NCI-H774 (cell line): ENCODE measurements around the gene ABCC10.
"Not testable (repeated sequence)": the region's sequence is repeated elsewhere in the genome, so short reads cannot be mapped to it uniquely, and the experiment has no call there.

Source experiments
- DNase-seq: peaks from one replicate; lab custom pipeline; 2025; lab: John Stamatoyannopoulos, UW

The ABCC10 gene

GRCh38 chr6:43427406-43428111 lies at the start of gene ABCC10:
ABCC10 (plus strand) TSS chr6:43427541; CDS start chr6:43427979, 438 bp downstream.
- peak; percentile 94 for DNase-seq

- DNase-seq = no peak
Measured at GRCh38 chr6:43377710-43378229, 49.6 kb upstream of the ABCC10 start.

GRCh38 chr6:43378631-43379030 lies 48.7 kb upstream of the ABCC10 start:
- DNase-seq = no peak

- not testable (repeated sequence) for DNase-seq
Measured at GRCh38 chr6:43380858-43381257, 46.5 kb upstream of the ABCC10 start.

- no peak for DNase-seq
Measured at GRCh38 chr6:43383021-43383667, 44.2 kb upstream of the ABCC10 start.

- DNase-seq = no peak
Measured at GRCh38 chr6:43386492-43386891, 40.8 kb upstream of the ABCC10 start.

- no peak for DNase-seq
Measured at GRCh38 chr6:43389730-43390295, 37.5 kb upstream of the ABCC10 start.

GRCh38 chr6:43390753-43391439 lies 36.4 kb upstream of the ABCC10 start:
- DNase-seq = not testable (repeated sequence)

- no peak for DNase-seq
Measured at GRCh38 chr6:43391440-43392031, 35.8 kb upstream of the ABCC10 start.

- DNase-seq = not testable (repeated sequence)
Measured at GRCh38 chr6:43393133-43393532, 34.2 kb upstream of the ABCC10 start.

GRCh38 chr6:43393602-43394001 lies 33.7 kb upstream of the ABCC10 start:
- DNase-seq = no peak

- DNase-seq = no peak
Measured at GRCh38 chr6:43394982-43395381, 32.4 kb upstream of the ABCC10 start.

- peak; percentile 28 for DNase-seq
Measured at GRCh38 chr6:43395776-43396175, 31.6 kb upstream of the ABCC10 start.

GRCh38 chr6:43396408-43397149 lies 30.8 kb upstream of the ABCC10 start:
- DNase-seq = peak; percentile 45

GRCh38 chr6:43399932-43400487 lies 27.3 kb upstream of the ABCC10 start:
- no peak for DNase-seq

- DNase-seq = no peak
Measured at GRCh38 chr6:43401730-43402129, 25.6 kb upstream of the ABCC10 start.

GRCh38 chr6:43402820-43403219 lies 24.5 kb upstream of the ABCC10 start:
- DNase-seq = no peak

- DNase-seq = no peak
Measured at GRCh38 chr6:43405354-43405753, 22.0 kb upstream of the ABCC10 start.

GRCh38 chr6:43407296-43407695 lies 20.0 kb upstream of the ABCC10 start:
- DNase-seq = no peak

- no peak for DNase-seq
Measured at GRCh38 chr6:43408259-43408658, 19.1 kb upstream of the ABCC10 start.

GRCh38 chr6:43410776-43411175 lies 16.6 kb upstream of the ABCC10 start:
- DNase-seq = not testable (repeated sequence)
